K562 (cell line): ENCODE results near the gene FAM200A. TPM values are rescaled to one million over a fixed set of nuclear protein-coding genes. Genes with fewer than 3 reads are reported as not detected.

ENCODE experiments used
- ARHGAP35 ChIP-seq: fragments of 450-650 bp; IDR thresholded peaks from 2 replicates; pipeline ENCODE4 v1.6.1; 2018; ENCODE audit not compliant: partially characterized antibody
- BHLHE40 ChIP-seq: IDR thresholded peaks from 2 replicates; pipeline ENCODE4 v1.6.1; 2011; ENCODE audit warnings: low read length, improper control_type of control experiment
- CBX8 ChIP-seq: fragments of 200-600 bp; sonication (generic); IDR thresholded peaks from 2 replicates; pipeline ENCODE4 v1.6.1; 2012; ENCODE audit warnings: borderline replicate concordance, mixed run types, low read depth, mild to moderate bottlenecking, moderate library complexity, mixed read lengths, low read length, control low read depth, inconsistent platforms; ENCODE audit not compliant: poor library complexity, severe bottlenecking; ENCODE audit errors: extremely low read depth
- ETV5 ChIP-seq: sonication (generic); formaldehyde crosslinking; IDR thresholded peaks from 2 replicates; pipeline ENCODE4 v1.4.0; 2020; ENCODE audit warnings: low read depth, mild to moderate bottlenecking, missing genetic modification reagents
- GATAD2B ChIP-seq: fragments of 450-650 bp; IDR thresholded peaks from 2 replicates; pipeline ENCODE4 v1.6.1; 2017; ENCODE audit warnings: mild to moderate bottlenecking, borderline replicate concordance
- HCFC1 ChIP-seq: IDR thresholded peaks from 2 replicates; pipeline ENCODE4 v1.6.1; 2012; ENCODE audit warnings: low read depth, low read length, improper control_type of control experiment
- HMG20B ChIP-seq: fragments of 250-450 bp; sonication (Bioruptor Pico); IDR thresholded peaks from 2 replicates; pipeline ENCODE4 v1.5.0; 2021; ENCODE audit warnings: mild to moderate bottlenecking
- KHSRP ChIP-seq: fragments of 450-650 bp; IDR thresholded peaks from 2 replicates; pipeline ENCODE4 v1.6.1; 2017
- MBD2 ChIP-seq: sonication (generic); IDR thresholded peaks from 2 replicates; pipeline ENCODE4 v1.6.1; 2016; ENCODE audit warnings: low read depth, borderline replicate concordance
- MNT ChIP-seq, 2 experiments: fragments of 450-650 bp; conservative IDR thresholded peaks; 2 replicates each; pipeline ENCODE4 v1.6.1; 2017; ENCODE audit warnings: mild to moderate bottlenecking in 2 of 2, moderate library complexity in 2 of 2
- NFATC3 ChIP-seq: fragments of 450-650 bp; IDR thresholded peaks from 2 replicates; pipeline ENCODE4 v1.6.1; 2017; ENCODE audit warnings: mild to moderate bottlenecking
- NFE2 ChIP-seq: IDR thresholded peaks from 2 replicates; pipeline ENCODE4 v1.6.1; 2014; ENCODE audit warnings: antibody characterized with exemption, low read depth
- NFRKB ChIP-seq: fragments of 450-650 bp; IDR thresholded peaks from 2 replicates; pipeline ENCODE4 v1.6.1; 2016; ENCODE audit warnings: low read depth
- PHF8 ChIP-seq: fragments of 200-600 bp; sonication (generic); IDR thresholded peaks from 2 replicates; pipeline ENCODE4 v1.6.1; 2012; ENCODE audit warnings: mixed run types, mild to moderate bottlenecking, inconsistent platforms, low read length, moderate library complexity, borderline replicate concordance
- POLR3A ChIP-seq: IDR thresholded peaks from 2 replicates; pipeline ENCODE4 v1.6.1; 2011; ENCODE audit warnings: borderline replicate concordance, mild to moderate bottlenecking, moderate library complexity; ENCODE audit not compliant: insufficient read length, insufficient read depth; ENCODE audit errors: extremely low read depth
- RBM25 ChIP-seq: fragments of 200-400 bp; formaldehyde crosslinking; IDR thresholded peaks from 2 replicates; pipeline ENCODE4 v1.6.1; 2018; ENCODE audit warnings: low read length, low read depth, moderate library complexity; ENCODE audit not compliant: severe bottlenecking
- SIX5 ChIP-seq, 2 experiments: IDR thresholded peaks; 2 replicates each; pipeline ENCODE4 v1.6.1; 2011; ENCODE audit warnings: low read length in 2 of 2, borderline replicate concordance in 1 of 2, low read depth in 1 of 2, mild to moderate bottlenecking in 1 of 2, moderate library complexity in 1 of 2; ENCODE audit not compliant: insufficient read depth in 1 of 2
- ZNF143 ChIP-seq: sonication (generic); formaldehyde crosslinking; IDR thresholded peaks from 2 replicates; pipeline ENCODE4 v1.9.0; 2022; ENCODE audit warnings: mild to moderate bottlenecking, missing genetic modification reagents
- ZNF212 ChIP-seq: fragments of 450-650 bp; formaldehyde crosslinking; IDR thresholded peaks from 2 replicates; pipeline ENCODE4 v1.4.0; 2020; ENCODE audit warnings: mild to moderate bottlenecking
- ZNF644 ChIP-seq: fragments of 200-800 bp; sonication (Bioruptor generic); IDR thresholded peaks from 2 replicates; pipeline ENCODE4 v1.6.1; 2016; ENCODE audit warnings: low read depth, missing genetic modification characterization, missing compliant biosample characterization
- ZNF830 ChIP-seq: fragments of 250-450 bp; sonication (Bioruptor Pico); IDR thresholded peaks from 2 replicates; pipeline ENCODE4 v1.5.0; 2021; ENCODE audit warnings: mild to moderate bottlenecking
- polyA plus RNA-seq, 8 experiments: library from polyadenylated mRNA; depleted of rRNA in 4 of 8; stranded (reverse) in 5 of 8; unstranded in 3 of 8; fragments of >200 nt; fragmentation: Nextera tagmentation in 2 of 8; fragmentation: Illumina TruSeq in 1 of 8; extraction: Ambion mirVana in 2 of 8; extraction: Trizol in 1 of 8; gene quantifications; 2 replicates each; pipeline versions ENCODE4 v1.2.1 to v1.2.3, GENCODE V29; 2011 to 2014; ENCODE audit warnings: inconsistent platforms in 1 of 8, missing spikeins in 1 of 8
- total RNA-seq, 7 experiments: library from RNA; depleted of rRNA in 6 of 7; stranded (reverse); fragments of >200 nt in 6 of 7; fragmentation: Illumina TruSeq in 2 of 7; extraction: Trizol in 2 of 7; gene quantifications; 2 replicates each; pipeline versions ENCODE4 v1.2.1 to v1.2.3, GENCODE V29; 2011 to 2021; ENCODE audit warnings: low replicate concordance in 1 of 7
- TF ChIP-seq, protein P1 (sequence below): fragments of 200-400 bp; formaldehyde crosslinking; IDR thresholded peaks from 2 replicates; pipeline ENCODE4 v1.6.1; 2017; ENCODE audit warnings: mild to moderate bottlenecking, low read depth, low read length, moderate library complexity
- TF ChIP-seq, protein P2 (sequence below): sonication (generic); formaldehyde crosslinking; IDR thresholded peaks from 2 replicates; pipeline ENCODE4 v1.8.0; 2022; ENCODE audit warnings: mild to moderate bottlenecking, missing genetic modification reagents

Gene FAM200A
- total and polyA plus RNA-seq, 9 of the 15 experiments (the other 6 are each of a cell fraction or from before 2014, with no cell fraction given) = 3.3 to 11.2 (median 8.3) TPM

DNA sequence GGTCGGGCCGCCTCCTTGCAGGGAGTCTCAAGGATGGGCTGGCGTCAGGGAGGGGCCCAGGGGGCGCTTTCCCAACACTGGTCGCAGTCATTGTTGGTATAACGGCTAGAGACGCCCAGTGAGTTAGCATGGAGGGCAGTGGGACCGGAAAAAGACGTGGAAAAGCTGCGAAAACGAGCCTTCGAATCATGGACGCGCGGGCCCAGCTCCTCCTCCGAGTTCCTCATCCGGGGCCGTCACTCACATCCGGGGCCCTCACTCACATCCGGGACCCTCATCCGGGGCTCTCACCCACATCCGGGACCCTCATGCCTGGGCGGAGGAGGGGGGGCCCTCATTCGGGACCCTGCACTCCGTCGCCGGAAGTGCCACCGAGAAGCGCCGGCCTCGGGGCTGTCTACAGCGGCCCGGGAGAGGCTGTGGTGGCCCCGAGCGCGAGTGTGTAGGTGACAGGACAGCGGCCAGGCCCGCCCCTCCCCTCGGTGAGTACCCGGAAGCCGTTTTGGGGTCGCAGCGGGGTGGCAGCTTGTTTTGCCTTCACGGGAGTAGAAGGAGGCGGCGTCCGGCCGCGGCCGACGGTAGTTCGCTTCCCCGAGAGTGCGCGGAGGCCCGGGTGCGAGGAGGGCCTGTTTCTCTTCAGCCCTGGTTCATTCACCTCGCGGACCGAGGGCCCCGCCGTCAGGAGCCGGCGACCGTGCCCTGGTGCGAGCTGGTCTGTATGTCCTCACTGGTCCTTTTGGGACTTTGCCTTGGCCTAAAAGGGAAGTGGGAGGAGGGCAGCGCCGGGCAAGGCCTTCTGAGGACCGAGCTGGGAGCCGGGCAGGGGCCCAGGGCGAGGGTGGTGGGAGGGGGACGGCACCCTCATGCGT, 6.6 kb upstream of the FAM200A start, which contains the start of gene ZNF655 (continued):
- TF ChIP-seq POLR3A = peak; percentile 45
- TF ChIP-seq PHF8 = peak; percentile 94
- peak; percentile 94 for TF ChIP-seq ETV5 (CRISPR knock-in tag)
- peak; percentile 59 for TF ChIP-seq HCFC1
- no peak for TF ChIP-seq KHSRP
- no peak for TF ChIP-seq ARHGAP35
- TF ChIP-seq ZNF830 (CRISPR knock-in tag) = 0 out of 2 replicates have a peak, but pooled peaks have one; percentile 12
- no peak for TF ChIP-seq ZNF644 (tag)
- TF ChIP-seq ZNF143 = no peak
- peak; percentile 6; the same call in 1 of the 2 replicates for TF ChIP-seq BHLHE40
- peak; percentile 69; the same call in 1 of the 2 replicates for TF ChIP-seq MBD2
- peak; percentile 61 for TF ChIP-seq GATAD2B
- 0 out of 4 replicates have a peak, but pooled peaks of 1 of the 2 experiments have one; percentile 7 for TF ChIP-seq SIX5 (IDR thresholded peaks at IDR 0.05; ENCODE audit: borderline replicate concordance in 1 of 2, insufficient read depth in 1 of 2, low read depth in 1 of 2, low read length in 2 of 2)
- no peak for TF ChIP-seq HMG20B (CRISPR knock-in tag)
- no peak for TF ChIP-seq CBX8
- TF ChIP-seq NFRKB = peak; percentile 98
- TF ChIP-seq, protein P1, sequence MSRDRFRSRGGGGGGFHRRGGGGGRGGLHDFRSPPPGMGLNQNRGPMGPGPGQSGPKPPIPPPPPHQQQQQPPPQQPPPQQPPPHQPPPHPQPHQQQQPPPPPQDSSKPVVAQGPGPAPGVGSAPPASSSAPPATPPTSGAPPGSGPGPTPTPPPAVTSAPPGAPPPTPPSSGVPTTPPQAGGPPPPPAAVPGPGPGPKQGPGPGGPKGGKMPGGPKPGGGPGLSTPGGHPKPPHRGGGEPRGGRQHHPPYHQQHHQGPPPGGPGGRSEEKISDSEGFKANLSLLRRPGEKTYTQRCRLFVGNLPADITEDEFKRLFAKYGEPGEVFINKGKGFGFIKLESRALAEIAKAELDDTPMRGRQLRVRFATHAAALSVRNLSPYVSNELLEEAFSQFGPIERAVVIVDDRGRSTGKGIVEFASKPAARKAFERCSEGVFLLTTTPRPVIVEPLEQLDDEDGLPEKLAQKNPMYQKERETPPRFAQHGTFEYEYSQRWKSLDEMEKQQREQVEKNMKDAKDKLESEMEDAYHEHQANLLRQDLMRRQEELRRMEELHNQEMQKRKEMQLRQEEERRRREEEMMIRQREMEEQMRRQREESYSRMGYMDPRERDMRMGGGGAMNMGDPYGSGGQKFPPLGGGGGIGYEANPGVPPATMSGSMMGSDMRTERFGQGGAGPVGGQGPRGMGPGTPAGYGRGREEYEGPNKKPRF = no peak
- no peak for TF ChIP-seq ZNF212 (CRISPR knock-in tag)
- TF ChIP-seq MNT (conservative IDR thresholded peaks at IDR 0.05) = peak; percentile 69 to 80
- TF ChIP-seq RBM25 = no peak
- TF ChIP-seq NFE2 = 0 out of 2 replicates have a peak, but pooled peaks have one; percentile 1
- no peak for TF ChIP-seq NFATC3
- TF ChIP-seq, protein P2, sequence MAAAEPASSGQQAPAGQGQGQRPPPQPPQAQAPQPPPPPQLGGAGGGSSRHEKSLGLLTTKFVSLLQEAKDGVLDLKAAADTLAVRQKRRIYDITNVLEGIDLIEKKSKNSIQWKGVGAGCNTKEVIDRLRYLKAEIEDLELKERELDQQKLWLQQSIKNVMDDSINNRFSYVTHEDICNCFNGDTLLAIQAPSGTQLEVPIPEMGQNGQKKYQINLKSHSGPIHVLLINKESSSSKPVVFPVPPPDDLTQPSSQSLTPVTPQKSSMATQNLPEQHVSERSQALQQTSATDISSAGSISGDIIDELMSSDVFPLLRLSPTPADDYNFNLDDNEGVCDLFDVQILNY (CRISPR knock-in tag) = no peak
